ENCODE results near the gene VTI1B.
"Not testable (repeated sequence)": the region's sequence is repeated elsewhere in the genome, so short reads cannot be mapped to it uniquely, and the experiment has no call there.

Gene VTI1B

DNA sequence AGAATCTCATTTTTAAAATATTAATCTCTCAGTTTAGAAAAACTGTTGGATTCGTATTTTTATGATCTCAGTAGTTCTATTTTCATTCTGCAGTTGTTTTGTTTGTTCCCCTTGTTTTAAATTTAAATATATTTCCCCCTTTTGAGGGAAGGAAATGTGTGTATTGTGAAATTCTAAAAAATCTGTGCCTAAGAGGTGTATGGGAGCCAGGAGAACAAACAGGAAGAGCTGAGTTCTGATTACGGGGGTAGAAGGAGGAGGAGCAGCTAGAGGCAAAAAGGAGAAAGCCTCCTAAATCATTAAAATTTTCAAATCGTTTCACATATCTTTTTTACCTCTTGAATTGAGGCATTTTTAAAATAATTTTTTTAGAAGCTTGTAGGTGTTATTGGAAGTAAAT lies 29.6 kb upstream of the VTI1B start:
- no peak for TF ChIP-seq ARNTL (CRISPR knock-in tag; IDR thresholded peaks at IDR 0.05; ENCODE audit: borderline replicate concordance, low read depth)
- no peak for TF ChIP-seq TCF4 (CRISPR knock-in tag; IDR thresholded peaks at IDR 0.05; ENCODE audit: borderline replicate concordance)
- TF ChIP-seq OSR1 (CRISPR knock-in tag; IDR thresholded peaks at IDR 0.05) = no peak
- TF ChIP-seq, protein P1, sequence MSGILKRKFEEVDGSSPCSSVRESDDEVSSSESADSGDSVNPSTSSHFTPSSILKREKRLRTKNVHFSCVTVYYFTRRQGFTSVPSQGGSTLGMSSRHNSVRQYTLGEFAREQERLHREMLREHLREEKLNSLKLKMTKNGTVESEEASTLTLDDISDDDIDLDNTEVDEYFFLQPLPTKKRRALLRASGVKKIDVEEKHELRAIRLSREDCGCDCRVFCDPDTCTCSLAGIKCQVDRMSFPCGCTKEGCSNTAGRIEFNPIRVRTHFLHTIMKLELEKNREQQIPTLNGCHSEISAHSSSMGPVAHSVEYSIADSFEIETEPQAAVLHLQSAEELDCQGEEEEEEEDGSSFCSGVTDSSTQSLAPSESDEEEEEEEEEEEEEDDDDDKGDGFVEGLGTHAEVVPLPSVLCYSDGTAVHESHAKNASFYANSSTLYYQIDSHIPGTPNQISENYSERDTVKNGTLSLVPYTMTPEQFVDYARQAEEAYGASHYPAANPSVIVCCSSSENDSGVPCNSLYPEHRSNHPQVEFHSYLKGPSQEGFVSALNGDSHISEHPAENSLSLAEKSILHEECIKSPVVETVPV (CRISPR knock-in tag; IDR thresholded peaks at IDR 0.05) = no peak
- TF ChIP-seq CSDC2 (CRISPR knock-in tag; IDR thresholded peaks at IDR 0.05) = no peak
- TF ChIP-seq, protein P2, sequence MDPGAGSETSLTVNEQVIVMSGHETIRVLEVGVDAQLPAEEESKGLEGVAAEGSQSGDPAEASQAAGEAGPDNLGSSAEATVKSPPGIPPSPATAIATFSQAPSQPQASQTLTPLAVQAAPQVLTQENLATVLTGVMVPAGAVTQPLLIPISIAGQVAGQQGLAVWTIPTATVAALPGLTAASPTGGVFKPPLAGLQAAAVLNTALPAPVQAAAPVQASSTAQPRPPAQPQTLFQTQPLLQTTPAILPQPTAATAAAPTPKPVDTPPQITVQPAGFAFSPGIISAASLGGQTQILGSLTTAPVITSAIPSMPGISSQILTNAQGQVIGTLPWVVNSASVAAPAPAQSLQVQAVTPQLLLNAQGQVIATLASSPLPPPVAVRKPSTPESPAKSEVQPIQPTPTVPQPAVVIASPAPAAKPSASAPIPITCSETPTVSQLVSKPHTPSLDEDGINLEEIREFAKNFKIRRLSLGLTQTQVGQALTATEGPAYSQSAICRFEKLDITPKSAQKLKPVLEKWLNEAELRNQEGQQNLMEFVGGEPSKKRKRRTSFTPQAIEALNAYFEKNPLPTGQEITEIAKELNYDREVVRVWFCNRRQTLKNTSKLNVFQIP (CRISPR knock-in tag; IDR thresholded peaks at IDR 0.05; ENCODE audit: borderline replicate concordance, low read depth) = no peak
- no peak for TF ChIP-seq ISL1 (CRISPR knock-in tag; IDR thresholded peaks at IDR 0.05)
- no peak for TF ChIP-seq ZFP3 (CRISPR knock-in tag; IDR thresholded peaks at IDR 0.05)
- no peak for TF ChIP-seq ESRRG (CRISPR knock-in tag; IDR thresholded peaks at IDR 0.05)
- TF ChIP-seq, protein P3, sequence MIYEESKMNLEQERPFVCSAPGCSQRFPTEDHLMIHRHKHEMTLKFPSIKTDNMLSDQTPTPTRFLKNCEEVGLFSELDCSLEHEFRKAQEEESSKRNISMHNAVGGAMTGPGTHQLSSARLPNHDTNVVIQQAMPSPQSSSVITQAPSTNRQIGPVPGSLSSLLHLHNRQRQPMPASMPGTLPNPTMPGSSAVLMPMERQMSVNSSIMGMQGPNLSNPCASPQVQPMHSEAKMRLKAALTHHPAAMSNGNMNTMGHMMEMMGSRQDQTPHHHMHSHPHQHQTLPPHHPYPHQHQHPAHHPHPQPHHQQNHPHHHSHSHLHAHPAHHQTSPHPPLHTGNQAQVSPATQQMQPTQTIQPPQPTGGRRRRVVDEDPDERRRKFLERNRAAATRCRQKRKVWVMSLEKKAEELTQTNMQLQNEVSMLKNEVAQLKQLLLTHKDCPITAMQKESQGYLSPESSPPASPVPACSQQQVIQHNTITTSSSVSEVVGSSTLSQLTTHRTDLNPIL (CRISPR knock-in tag; IDR thresholded peaks at IDR 0.05; ENCODE audit: low read depth) = no peak
- no peak for TF ChIP-seq PPARA (CRISPR knock-in tag; IDR thresholded peaks at IDR 0.05; ENCODE audit: borderline replicate concordance)
- no peak for TF ChIP-seq BACH2 (CRISPR knock-in tag; IDR thresholded peaks at IDR 0.05; ENCODE audit: borderline replicate concordance)
- TF ChIP-seq RARB (CRISPR knock-in tag; IDR thresholded peaks at IDR 0.05) = no peak
- TF ChIP-seq ZNF565 (CRISPR knock-in tag; conservative IDR thresholded peaks at IDR 0.05; ENCODE audit: low read depth) = no peak
- no peak for TF ChIP-seq GLIS3 (CRISPR knock-in tag; IDR thresholded peaks at IDR 0.05)

DNA sequence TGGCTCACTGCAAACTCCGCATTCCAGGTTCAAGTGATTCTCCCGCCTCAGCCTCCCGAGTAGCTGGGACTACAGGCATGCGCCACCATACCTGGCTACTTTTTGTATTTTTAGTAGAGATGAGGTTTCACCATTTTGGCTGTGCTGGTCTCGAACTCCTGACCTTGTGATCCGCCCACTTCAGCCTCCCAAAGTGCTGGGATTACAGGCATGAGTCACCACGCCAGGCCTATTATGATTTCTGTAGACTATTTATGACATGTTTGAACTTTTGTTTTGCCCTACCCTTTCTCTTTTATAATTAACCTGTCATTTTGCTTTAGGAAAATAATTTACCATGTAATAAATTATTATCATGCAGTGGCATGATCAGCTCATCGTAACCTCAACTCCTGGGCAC lies 27.1 kb upstream of the VTI1B start, which contains the start of gene RDH12:
Gene RDH12, plus strand, starts transcription at position 395 of the 400 bp plus-strand sequence. CDS start 20,757 bp downstream, outside the sequence.
- not testable (repeated sequence) for ATAC-seq

More for the DNA sequence above, 29.6 kb upstream of the VTI1B start:
- no peak for ATAC-seq

DNA sequence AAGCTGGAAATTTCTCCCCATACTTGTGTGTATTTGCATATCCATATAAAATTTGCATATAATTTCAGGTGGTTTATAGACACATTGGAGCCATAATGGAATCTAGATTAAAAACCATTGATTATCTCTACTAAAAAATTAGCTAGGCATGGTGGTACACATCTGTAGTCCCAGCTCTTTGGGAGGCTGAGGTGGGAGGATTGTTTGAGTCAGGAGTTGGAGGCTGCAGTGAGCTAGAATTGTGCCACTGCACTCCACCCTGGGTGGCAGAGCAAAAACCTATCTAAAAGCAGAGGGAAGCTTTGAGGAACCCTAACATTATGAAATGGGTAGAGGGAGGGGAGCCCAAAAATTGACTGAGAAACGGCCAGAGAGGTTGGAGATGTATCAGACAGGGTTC lies 23.7 kb upstream of the VTI1B start:
- TF ChIP-seq, protein P4, sequence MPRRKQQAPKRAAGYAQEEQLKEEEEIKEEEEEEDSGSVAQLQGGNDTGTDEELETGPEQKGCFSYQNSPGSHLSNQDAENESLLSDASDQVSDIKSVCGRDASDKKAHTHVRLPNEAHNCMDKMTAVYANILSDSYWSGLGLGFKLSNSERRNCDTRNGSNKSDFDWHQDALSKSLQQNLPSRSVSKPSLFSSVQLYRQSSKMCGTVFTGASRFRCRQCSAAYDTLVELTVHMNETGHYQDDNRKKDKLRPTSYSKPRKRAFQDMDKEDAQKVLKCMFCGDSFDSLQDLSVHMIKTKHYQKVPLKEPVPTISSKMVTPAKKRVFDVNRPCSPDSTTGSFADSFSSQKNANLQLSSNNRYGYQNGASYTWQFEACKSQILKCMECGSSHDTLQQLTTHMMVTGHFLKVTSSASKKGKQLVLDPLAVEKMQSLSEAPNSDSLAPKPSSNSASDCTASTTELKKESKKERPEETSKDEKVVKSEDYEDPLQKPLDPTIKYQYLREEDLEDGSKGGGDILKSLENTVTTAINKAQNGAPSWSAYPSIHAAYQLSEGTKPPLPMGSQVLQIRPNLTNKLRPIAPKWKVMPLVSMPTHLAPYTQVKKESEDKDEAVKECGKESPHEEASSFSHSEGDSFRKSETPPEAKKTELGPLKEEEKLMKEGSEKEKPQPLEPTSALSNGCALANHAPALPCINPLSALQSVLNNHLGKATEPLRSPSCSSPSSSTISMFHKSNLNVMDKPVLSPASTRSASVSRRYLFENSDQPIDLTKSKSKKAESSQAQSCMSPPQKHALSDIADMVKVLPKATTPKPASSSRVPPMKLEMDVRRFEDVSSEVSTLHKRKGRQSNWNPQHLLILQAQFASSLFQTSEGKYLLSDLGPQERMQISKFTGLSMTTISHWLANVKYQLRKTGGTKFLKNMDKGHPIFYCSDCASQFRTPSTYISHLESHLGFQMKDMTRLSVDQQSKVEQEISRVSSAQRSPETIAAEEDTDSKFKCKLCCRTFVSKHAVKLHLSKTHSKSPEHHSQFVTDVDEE (CRISPR knock-in tag; IDR thresholded peaks at IDR 0.05) = no peak
- TF ChIP-seq SNAI2 (CRISPR knock-in tag; IDR thresholded peaks at IDR 0.05) (no peak), ZC3H10 (CRISPR knock-in tag; IDR thresholded peaks at IDR 0.05) (no peak), ARNTL (CRISPR knock-in tag; IDR thresholded peaks at IDR 0.05; ENCODE audit: borderline replicate concordance, low read depth) (no peak), CSDC2 (CRISPR knock-in tag; IDR thresholded peaks at IDR 0.05) (no peak), GLIS3 (CRISPR knock-in tag; IDR thresholded peaks at IDR 0.05) (no peak)
- TF ChIP-seq, protein P2 (CRISPR knock-in tag; IDR thresholded peaks at IDR 0.05; ENCODE audit: borderline replicate concordance, low read depth) = no peak
- TF ChIP-seq, protein P5, sequence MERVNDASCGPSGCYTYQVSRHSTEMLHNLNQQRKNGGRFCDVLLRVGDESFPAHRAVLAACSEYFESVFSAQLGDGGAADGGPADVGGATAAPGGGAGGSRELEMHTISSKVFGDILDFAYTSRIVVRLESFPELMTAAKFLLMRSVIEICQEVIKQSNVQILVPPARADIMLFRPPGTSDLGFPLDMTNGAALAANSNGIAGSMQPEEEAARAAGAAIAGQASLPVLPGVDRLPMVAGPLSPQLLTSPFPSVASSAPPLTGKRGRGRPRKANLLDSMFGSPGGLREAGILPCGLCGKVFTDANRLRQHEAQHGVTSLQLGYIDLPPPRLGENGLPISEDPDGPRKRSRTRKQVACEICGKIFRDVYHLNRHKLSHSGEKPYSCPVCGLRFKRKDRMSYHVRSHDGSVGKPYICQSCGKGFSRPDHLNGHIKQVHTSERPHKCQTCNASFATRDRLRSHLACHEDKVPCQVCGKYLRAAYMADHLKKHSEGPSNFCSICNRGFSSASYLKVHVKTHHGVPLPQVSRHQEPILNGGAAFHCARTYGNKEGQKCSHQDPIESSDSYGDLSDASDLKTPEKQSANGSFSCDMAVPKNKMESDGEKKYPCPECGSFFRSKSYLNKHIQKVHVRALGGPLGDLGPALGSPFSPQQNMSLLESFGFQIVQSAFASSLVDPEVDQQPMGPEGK (CRISPR knock-in tag; IDR thresholded peaks at IDR 0.05; ENCODE audit: borderline replicate concordance) = no peak
- no peak for ATAC-seq

All from SK-N-SH treated with all-trans-retinoic acid at 6 μM for 48 hours (cell line).